ENCODE results near the gene L3MBTL3.
A peak's percentile ranks its signal among the peaks of the same experiment; 100 is the strongest.

L3MBTL3 gene

DNA sequence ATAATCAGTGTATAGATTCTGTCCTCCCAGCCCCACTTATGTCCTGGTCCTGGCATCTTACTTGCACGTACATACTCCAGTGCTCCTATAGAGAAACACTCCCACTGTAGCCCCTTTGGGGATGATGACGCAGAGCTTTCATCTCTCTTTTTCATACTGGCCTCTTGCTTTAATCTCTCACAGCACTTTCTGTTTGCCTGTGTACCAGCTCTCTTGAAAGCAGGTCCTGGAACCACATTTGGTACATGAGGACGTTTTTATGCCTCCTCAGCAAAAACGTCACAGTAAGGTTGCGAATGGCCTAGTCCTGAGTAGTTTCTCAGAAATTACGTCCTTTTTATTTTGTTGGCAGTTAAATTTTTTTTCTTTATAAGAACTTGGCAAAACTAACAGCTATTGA is 10.8 kb downstream of the L3MBTL3 start:
- DNase-seq, result no peak

DNA sequence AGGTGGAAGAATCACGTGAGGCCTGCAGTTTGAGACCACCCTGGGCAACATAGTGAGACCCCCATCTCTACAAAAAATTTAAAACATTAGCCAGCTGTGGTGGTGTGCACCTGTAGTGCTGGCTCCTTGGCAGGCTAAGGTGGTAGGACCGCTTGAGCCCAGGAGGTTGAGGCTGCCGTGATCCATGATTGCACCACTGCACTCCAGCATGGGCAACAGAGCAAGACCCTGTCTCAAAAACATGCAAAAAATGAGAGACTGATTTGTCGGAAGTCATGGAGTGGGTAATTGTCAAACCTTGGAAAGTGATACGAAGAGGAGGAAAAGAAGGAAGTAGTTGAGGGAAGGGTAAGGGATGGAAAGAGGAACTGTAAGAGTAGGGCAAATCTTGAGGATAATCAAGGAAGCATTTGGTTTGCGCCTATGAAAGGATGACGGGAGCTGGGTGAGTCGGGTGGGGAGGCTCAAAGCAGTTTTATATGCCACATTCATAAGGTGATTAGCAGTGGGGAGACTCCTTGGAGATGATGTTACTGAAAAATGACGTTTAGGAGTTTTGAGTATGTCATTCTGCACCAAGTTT is 14.5 kb downstream of the L3MBTL3 start:
- DNase-seq, result no peak

DNA sequence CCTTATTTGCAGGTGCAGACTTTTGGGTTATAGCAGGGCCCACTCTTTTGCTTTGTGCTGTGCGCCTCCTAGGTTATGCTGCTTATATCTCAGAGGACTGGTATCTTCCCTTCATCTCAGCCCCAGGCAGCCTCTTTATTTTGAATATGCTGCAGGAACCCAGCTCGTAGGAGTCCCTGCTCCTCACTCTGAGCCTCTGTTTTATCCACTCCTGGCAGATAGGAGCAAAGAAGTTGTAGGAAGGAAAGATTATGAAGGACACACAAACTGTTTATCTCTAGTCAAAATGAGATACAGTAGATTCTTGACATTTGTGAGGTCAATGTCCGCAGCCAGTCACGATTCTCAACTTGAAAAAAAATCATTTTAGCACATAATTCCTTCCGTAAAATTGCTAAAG is 15.6 kb downstream of the L3MBTL3 start:
- no peak for DNase-seq

DNA sequence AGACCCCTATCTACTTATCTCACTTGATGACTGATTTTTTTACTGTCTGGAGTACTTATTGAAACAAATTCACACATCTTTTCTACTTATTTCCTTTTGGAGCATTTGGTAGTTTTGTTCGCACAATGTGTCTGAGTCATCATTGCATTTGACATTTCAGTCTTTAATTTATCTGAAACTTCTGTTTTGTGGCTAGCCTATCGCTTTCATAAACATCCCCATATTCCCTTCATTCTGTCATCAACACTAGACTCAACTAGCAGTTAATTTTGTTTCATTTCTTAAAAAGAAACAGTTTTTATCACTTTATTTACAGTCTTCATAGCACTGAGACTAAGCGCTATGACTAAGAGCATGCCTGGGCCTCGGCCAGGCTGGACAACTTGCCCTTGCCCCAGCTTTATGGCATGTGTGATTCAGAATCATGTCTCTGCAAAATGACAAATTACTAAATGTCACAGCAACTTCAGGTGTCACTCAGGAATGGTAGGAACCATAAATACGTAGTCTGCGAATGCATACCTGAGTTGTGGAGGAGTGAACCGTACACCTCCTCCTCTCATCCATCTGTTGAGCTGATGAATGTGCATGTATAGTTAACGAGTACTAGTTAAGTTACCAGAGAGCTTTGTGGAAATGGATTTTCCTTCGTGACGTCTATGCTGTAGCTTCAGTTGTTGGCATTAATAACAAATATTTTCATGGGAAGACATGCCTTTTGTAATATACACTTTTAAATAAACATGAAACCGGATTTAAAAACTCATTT is 16.2 kb downstream of the L3MBTL3 start:
- DNase-seq, result no peak

DNA sequence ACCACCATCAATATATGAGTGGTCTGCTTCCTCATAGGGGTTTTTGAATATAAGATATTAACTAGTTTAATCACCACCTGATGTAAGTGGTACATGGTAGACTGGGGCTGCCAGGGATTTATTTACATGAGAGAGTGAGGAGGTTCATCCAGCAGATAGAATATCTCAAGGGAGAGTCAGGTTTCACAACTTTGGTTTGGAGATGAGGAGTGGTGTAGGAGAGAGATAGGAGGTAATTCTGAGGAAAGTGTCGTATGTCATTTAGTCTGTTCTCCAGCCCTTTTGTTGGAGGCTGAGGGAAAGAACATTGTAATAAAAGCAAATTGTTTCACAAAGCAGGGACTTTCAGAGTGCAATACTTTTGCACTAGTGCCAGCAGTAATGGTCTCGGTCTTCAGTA is 16.8 kb downstream of the L3MBTL3 start:
- DNase-seq, result no peak

DNA sequence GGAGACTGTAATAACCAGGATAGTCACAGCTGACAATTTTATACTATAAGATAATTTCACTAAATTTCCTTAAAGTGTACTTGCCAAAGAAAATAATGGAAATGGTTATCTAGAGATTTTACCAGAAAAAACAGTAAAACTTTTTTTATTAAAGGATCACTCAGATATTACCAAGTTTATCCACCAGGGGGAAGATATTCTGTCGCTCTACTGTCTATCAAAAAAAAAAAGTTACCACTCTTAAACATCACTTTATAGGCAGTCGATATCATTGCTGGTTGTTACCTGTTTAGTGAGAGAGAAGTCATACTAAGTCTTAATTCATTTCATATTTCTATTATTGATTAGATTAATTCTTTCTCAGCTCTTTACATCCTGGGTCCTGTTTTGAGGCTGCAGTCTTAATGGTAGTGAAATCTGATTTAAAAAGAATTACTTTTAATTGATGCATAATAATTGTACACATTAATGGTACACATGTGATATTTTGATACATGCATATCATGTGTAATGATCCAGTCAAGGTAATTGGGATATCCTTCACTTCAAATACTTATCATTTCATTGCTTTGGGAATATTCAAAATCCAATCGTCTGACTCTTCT is 18.9 kb downstream of the L3MBTL3 start:
- no peak for DNase-seq

DNA sequence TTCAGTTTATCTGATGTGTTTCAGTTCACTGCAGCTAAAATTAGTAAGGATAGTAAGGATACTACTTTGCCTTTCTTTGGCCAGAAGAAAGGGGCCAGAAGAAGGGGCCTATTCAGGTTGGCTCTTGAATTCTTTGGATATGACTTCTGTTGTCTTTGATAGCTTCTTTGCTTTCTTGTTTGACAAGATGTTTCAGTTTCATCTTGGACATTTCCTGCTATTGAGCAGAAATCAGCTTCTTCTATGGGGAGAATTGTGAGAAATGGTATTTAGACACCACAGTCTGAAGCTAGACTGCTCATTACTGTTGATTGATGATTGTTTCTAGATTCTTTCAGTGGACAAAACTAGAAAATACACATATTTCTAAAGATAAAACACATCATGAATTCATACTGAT is 23.2 kb downstream of the L3MBTL3 start:
- DNase-seq, result no peak

DNA sequence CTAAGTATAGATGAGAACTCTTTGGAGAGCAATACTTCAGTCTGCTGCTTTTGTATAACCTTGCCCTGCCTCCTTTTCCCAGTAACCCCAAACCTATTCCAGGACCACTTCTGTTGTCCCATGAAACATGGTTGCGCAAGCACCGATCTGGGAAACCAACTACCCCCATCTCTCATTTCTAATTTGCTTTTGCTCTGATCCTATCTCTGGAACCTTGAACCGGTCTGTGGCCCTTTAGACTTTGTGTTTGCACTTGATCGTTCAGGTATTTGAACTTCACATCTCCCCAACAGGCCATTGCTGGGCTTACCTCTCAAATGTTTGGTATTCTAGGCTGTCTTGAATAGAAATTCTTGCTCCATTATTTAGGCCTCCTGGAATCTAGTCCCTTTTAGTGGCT is 25.0 kb downstream of the L3MBTL3 start:
- no peak for DNase-seq

DNA sequence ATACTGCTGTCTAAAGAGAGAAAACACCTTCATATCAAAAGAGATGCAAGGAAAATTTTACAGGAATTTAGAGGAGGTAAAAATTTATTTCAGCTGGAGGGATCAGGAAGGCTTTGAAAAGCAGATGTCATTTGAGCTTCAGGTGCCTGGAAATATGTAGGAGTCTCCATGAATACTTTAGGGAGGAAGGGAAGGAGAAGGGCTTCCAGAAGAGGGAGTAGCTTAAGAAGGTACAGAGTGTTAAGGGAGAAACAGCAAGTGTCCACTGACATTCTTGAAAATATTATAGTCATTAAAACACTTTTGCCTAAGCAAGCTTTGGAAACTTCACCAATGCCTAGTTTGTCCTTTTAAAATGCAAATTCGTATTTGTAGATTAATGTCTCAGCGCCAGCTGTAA is 27.2 kb downstream of the L3MBTL3 start:
- no peak for DNase-seq

DNA sequence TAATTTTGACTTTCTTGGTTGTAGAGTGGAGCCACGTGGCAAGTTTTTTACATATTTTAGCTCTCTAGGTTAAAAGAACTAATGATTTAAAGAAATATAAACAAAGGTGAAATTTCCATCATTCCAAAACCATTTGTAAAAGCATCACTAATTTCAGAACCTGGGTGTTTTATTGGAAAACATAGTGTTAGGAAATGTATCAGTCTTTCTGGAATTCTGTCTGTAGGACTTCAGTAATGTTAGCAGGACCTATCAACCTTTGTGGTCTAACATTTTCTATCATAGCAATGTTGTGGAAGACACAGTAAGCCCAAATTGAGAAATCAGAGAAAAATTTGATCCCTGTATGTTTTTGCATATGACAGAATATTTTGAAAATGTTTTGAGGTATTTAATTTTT is 28.3 kb downstream of the L3MBTL3 start:
- no peak for DNase-seq

DNA sequence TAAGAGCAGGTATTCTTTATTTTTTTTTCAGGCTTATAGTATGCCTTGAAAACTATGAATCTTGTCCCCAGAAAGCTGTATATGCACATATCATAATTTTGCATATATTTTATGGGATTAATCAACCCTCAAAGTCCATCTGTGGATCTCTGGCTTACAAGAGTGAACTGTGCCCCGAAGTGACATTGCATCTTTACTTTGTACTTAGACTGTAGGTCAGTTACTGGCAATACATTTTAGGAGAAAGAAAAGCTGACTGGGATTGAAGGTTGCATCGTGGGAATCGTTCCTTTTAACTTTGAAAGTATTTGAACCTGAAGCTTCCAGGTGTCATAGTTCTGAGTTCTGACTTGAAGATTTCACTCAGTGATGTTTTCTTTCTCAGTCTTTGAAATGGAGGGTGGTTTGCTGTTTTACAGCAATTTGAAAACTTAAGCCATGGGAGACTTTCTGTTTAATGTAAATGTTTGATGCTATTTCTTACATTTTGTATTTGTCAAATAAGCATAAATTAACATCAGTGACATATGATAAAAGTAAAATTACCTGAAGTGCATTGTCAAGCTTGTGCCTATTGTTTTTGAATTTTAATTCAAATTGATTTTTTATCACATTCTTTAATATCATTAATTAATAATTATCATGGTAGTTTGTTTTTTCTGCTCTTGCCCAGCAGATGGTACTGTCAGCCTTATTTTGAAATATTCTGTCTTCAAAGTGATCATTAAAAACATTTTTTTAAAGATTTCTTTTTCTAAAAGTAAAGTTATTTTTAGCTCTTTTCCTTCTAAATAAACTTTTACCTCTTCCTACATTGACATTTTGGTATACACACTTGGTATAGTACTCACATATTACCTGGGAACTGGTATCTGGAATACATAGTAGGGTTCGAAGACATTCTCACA is 29.0 kb downstream of the L3MBTL3 start:
- DNase-seq, result no peak

DNA sequence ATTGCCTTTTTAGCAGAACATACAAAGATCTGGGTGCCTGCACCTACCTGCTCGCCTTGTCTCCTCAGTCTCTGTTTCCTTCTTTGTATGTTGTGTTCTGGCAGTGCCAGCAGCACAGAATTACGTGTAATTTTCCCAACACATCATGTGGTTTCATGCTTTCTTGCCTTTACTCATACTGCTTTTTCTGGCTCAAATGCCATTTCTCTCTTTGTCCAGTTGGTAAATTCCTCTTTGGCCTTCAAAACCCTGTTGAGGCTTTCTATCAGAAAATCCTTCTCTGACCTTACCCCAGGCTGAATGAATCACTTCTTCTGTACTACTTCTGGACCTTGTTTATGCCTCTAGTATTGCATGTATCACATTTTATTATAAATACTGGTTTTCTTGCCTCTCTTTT is 31.8 kb downstream of the L3MBTL3 start:
- DNase-seq, result no peak

DNA sequence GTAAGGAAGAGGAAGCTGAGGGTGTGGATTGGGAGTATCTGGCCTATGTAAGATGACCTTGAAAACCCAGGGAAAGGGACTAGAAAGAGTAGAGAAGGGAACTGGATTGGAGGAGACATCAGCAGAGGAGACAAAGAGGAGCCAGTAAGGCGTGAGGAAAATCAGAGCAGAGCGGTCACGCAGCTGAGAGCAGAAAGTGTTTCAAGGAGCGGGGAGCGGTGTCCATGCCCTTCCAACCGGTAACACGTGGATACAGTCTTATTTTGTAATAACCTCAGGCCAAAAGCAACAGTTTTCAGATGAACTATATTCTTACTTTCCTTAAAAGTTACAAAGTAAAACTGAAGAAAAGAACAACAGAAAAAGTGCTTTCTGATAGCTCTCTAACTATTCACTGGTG is 36.3 kb downstream of the L3MBTL3 start:
- no peak for DNase-seq

DNA sequence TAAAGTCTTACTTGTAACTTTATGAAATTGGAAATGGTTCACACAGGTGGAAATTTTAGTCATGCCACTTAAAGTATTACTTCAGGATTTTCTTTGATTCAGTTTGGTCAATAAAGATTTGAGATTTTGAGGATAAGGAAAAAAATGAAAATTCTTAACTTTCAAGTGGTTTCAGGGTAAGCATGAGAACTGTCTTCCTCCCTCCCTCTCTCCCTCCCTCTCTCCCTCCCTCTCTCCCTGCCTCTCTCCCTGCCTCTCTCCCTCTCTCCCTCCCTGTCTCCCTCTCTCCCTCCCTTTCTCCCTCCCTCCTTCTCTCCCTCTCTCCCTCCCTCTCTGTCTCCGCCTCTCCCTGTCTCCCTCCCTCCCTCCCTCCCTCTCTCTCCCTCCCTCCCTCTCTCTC is 36.9 kb downstream of the L3MBTL3 start:
- no peak for DNase-seq

DNA sequence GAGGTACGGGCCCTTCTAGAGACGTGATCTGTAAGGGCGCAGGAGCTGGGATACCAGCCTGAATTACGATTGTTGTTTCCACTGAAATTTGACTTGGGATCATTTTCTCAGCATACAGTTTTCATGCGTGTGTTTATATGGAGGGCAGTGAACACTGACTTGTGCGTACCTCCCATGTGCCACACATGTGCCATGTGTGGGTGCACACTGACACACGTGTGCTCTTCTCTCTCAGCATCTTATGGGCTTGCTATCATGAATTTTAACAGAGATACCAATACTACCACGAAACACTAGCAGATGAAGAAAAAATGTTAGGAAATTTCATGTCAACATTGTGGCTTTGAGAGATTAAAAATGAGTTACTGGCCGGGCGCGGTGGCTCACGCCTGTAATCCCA is 39.1 kb downstream of the L3MBTL3 start:
- DNase-seq, result no peak

DNA sequence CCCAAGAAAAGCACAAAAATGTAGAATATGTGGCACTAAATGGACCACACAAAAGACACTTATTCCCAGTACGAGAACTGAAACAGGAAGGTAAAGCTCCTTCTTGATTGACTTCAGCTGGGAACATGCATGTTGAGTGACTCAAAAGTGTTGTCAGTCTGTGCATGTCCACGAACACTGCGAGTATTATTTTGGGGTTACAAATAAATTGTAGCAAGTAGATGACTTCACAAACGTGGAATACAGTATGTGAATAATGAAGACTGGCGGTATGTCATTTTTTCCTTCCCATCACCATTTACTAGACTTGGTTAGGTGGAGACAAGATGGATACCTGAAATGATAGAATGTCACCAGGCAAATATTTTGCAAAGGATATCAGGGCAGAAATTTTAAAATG is 45.4 kb downstream of the L3MBTL3 start:
- DNase-seq, result no peak

DNA sequence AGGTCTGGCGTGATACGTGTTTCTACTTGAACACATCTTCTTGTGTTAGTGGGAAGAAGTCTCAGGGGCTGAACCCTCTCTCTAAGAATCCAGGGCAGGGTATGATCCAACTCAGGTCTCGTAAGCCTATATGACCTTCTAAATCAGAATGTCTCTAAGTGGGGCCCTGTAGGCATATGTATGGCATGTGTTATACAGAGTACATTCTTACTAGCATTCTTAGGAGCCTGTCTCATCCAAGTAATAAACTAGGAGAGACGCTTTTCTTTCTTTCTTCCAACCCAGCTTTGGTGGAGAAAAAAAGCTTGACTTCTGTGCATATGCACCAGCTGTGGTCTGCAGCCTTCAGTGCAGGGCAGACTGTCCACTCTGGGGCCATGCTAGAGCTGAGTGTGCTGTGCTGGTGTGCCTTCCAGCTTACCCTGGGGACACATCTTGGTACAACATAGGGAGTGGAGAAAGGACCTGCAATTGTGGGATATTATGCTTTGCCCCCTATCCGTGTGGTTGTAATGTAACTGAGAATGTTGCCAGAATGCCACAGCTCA is 47.3 kb downstream of the L3MBTL3 start:
- DNase-seq, result no peak

DNA sequence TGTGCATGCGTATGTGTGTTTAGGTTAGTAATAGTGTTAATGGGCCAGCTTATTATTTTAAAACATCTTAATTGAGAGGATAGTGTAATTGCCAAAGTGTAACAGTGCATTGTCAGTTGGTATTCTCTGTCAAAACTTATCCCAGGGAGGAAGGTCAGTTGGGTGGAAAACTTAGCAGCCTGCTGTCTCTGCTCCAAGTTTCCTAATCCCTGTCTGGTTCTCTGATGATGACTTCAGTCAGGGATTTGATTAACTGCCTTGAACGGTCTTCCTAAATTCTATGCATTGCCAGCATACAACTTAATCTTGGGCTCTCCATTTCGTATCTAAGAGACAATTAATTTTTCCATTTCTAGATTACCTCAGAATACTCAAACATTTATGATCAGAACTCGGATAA is 51.1 kb downstream of the L3MBTL3 start:
- DNase-seq, result no peak

DNA sequence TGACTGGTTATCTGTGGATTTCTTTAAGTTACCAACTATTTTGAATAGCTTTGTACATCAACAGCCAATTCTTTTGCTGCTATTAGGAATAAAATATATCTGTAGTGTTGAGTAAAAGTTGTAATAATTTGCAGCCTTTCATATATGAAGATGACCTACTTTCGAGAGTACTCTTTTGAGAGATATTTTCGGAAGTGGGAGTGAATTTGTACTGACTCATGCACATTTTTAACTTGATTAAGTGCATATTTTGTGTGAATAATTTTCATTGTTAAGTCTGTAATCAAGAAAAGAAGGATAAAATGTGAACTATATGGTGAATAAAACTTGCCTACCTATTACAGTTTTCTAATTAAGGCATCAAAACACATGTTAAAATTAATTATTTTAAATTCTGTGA is 51.9 kb downstream of the L3MBTL3 start:
- DNase-seq, result no peak

DNA sequence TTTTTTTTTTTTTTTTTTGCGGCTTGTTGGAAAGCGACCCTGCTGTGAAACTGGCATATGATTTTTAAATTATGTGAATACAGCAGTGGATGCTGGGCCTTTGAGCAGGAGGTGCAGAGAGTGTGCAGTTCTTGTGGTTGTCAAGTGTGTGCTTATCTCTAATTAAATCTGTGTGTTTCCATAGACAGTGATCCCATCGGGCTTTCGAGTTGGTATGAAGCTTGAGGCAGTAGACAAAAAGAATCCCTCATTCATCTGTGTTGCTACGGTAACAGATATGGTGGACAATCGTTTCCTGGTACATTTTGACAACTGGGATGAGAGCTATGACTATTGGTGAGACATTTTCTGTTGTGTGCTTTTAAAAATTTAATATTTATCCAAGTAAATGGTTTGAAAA is 52.4 kb downstream of the L3MBTL3 start:
- DNase-seq, result peak; percentile 38

DNA sequence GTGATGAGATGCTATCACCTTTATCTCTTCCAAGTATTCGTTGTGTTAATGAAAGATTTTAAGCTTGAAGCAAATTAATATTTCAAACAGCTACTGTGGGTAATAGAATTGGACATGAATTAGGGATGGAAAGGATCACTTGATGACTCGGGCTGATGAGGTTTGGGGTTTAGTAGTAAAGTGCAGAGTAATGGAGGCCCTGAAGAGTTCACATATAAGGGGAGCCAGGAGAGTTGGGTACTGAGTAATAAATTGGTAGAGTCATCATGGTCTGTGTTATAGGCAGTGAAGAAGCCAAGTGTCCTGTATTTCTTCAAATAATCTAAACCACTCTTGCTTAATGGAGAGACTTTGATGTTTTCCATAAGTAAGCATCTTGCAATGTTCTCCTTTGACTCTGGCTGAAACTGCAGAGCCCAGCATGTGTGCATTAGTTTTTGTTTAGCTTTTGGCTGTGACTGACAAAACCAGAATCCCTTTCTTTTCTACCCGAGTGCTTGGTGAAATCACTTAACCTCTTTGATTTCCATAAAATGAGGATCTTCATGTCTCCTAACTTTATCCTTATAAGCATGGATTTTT is 57.6 kb downstream of the L3MBTL3 start:
- DNase-seq, result no peak

DNA sequence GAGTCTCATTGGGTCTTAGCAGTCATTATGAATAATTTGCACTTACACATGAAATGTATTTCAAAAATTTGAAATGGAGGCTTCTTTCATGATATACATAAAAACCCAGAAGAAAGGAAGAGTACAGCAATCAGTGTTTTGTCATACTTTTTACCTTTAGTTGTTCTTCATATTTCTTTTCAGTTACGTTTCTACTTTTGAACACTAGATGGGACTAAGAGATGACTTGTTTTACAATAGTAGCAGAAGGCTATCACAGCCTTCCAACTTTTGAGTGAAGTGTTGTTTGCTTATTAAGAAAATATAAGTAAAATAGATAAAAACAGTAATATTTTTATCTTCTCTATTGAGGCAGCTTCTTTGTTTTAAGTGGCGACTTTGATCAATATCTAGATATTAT is 58.1 kb downstream of the L3MBTL3 start:
- DNase-seq, result no peak

DNA sequence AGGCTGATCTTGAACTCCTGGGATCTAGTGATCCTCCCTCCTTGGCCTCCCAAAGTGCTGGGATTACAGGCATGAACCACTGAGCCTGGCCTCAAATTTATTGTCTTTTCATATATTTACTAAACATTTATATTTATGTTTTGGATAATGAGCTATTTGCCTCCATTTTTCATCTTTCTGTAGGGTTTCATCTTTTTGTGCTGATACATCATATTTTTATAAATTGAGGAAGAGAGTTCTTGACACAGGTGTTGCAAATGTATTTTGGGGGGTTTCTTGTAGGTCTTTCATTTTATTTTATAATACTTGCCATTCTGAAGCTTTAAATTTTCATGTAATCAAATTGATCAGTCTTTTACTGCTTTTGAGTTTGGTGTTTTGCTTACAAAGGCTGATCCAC is 72.4 kb downstream of the L3MBTL3 start:
- no peak for DNase-seq

Measured in NCI-H1105 treated with DMSO at 0.1 percent for 48 hours (cell line).